Suppressor macrophage treated with lipopolysaccharide for 4 hours (primary cell): Measurements from ENCODE around the gene GGTLC1.
A peak's percentile ranks its signal among the peaks of the same experiment; 100 is the strongest.

Experiments
- DNase-seq: peaks from one replicate; pipeline ENCODE4 v3.0.0-alpha.2; 2020

GGTLC1 gene

GRCh38 chr20:23962272-23962671 is 26.3 kb downstream of the GGTLC1 start:
- no peak for DNase-seq

DNA sequence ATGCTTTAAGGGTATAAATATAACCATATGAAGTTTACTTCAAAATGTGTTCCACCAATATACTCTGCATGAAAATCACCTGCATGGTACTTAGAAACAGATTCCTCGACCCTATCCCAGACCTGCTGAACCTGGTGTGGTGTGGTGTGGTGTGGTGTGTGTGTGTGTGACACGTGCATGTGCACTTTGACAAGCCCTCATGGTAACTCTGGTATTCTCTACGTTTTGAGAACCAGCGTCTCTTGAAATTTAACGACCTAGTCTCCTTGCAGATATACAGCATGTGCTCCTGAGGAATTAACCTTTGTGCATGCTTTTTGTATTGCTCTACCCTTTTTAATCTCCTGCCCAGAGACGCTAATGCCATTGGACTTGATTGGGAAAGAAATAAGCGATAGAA is 29.5 kb downstream of the GGTLC1 start:
- DNase-seq = no peak

GRCh38 chr20:23955896-23956295 is 32.7 kb downstream of the GGTLC1 start:
- no peak for DNase-seq

DNA sequence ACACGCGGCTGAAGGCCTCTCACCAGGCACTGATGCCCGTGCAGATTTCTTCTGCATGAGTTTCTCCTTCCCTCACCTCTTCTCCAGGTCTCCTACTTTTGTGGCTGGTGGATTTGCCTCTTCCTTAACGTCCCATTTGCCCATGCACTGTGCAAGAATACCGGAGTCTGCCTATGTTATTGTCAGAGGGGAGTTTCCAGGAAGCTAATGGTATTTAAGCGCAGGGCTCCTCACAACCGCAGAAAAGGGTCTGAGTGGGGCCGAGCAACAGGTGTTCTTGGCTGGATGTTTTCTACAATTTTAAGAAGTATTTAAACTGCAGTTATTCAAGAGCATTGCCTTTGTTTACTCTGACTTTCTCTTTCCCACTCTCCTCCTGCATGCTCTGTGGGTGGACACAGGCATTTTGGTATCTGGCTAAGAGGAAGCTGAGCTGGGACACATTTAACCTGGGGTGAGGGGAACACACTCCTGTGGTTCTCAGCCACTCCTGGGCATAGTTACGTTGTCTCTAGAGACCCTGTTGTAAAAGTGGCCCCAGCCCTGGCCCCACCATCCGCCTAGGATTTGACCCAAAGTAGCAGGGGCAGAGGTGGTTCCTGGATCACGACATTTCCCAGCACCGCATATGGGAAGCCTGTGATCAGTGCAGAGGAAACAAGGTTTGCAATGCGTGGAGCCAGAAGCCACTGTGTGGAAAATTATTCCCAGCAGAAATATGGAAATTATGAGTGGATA is 34.4 kb downstream of the GGTLC1 start:
- no peak for DNase-seq

- DNase-seq = no peak
These were observed 42.4 kb downstream of the GGTLC1 start for GRCh38 chr20:23946206-23946605.

- DNase-seq = no peak
These were observed 45.3 kb downstream of the GGTLC1 start for GRCh38 chr20:23943304-23943703.

GRCh38 chr20:23939641-23940040 is 48.9 kb downstream of the GGTLC1 start:
- no peak for DNase-seq

DNA sequence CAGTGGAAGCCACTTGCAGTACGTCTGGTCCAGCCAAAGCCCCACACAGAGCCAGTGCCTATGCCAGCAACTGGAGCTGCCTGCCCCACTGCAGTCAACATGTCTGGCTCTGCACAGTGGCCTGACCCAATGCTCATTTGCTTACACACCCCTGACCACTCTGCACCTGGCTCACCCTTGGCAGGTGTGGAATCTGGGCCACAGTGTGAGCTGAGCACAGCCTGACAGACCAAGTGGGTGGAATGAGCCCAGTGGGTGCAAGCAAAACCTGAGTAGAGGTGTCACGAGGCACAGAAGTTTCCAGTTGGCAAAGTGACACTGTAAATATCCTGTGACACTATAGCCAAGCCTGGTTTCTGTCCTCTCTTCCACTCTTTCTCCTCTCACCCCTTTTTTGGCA is 49.5 kb downstream of the GGTLC1 start:
- no peak for DNase-seq

DNA sequence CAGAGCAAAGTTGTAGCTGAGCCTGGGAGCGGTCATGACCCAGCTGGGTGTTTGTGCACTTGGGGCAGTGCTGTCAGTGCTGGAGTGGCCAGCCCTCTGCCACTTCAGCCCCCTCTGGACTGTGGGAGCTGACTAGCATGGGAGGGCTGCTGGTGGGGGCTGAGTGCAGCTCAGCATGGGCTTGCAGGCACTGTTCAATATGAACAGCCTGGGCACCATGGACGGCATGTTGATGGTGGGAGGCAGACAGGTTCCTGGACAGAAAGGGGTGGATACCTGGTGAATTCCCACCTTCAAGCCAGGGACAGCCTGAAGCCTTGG is 50.5 kb downstream of the GGTLC1 start:
- no peak for DNase-seq

DNA sequence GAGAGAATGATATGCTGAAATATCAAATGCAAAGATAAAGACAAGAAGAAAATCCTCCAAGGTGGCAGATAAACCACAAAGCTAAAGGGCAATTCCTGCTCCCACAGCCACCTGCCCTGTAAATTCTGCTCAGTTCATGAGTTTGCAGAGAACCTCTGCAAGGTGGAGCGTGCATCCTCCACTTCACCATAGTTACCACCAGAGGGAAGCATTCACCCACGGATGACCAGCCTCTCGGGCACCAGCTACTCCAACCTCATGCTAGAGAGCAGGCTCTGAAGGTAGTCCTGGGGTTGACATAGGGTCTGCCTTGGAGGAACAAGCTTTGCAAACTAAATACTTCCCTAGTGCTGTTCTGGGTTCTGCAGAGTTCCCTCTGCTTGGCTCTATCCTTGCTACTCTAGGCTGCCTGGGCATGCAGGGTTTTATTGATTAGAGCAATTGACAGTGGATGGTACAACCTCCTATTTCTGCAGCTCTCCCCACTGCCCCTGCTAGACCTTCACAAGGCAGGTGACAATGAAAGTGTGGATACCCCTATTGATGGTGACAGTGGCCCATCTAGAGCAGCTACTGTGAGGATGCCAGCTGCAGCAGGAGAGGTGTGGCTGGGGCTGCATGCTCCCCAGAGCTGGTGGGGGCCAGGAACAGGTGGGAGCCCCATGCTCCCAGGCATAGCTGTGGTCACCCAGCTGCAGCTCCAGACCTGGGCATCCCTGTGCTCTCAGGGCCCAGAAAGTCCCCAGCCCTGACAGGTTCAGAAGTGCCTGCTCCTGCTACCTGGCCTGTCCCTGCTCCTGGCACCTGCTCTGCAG is 51.1 kb downstream of the GGTLC1 start:
- DNase-seq = peak; percentile 49
